Colonic mucosa (tissue), 4 donors: ENCODE results near the gene ABLIM2. TPM values are rescaled to one million over a fixed set of nuclear protein-coding genes. Genes with fewer than 3 reads are reported as not detected.
A peak's percentile ranks its signal among the peaks of the same experiment; 100 is the strongest.

ENCODE experiments used
- DNase-seq: peaks from one replicate; pipeline ENCODE4 v3.0.0-alpha.2; 2020
- H3K27ac ChIP-seq: fragments of 200-600 bp; one replicate; pipeline ENCODE4 v1.8.0; 2021
- H3K27me3 ChIP-seq: fragments of 200-600 bp; one replicate; pipeline ENCODE4 v1.8.0; 2021
- H3K36me3 ChIP-seq: fragments of 200-600 bp; one replicate; pipeline ENCODE4 v1.8.0; 2021
- H3K4me1 ChIP-seq: fragments of 200-600 bp; one replicate; pipeline ENCODE4 v1.8.0; 2021; ENCODE audit warnings: mild to moderate bottlenecking
- H3K4me3 ChIP-seq: fragments of 200-600 bp; one replicate; pipeline ENCODE4 v1.8.0; 2021
- H3K9ac ChIP-seq, 2 donors: one replicate each; pipeline ENCODE4 v1.7.0; 2013; ENCODE audit warnings: control low read depth in 2 of 2, low read depth in 2 of 2, low read length in 2 of 2
- H3K9me3 ChIP-seq: fragments of 200-600 bp; one replicate; pipeline ENCODE4 v1.8.0; 2021
- CTCF ChIP-seq: fragments of 200-600 bp; IDR thresholded peaks from one replicate; pipeline ENCODE4 v1.8.0; 2022; ENCODE audit warnings: antibody characterized with exemption, mild to moderate bottlenecking
- intact Hi-C: fragments of 100-400 bp; cut with DNase I; formaldehyde crosslinking; loops from one replicate; pipeline ENCODE4 v1.14.1; 2022
- total RNA-seq, 2 donors: library from RNA; stranded (reverse); fragmentation: NEBNext Ultra II Directional in 1 of 2; extraction: Animal tissue kit (Norgen Biotek cat#: 25700) in 1 of 2; gene quantifications; one replicate each; pipeline ENCODE4 v1.2.1, GENCODE V29; 2021
- donor health status: healthy.
- donor health status: DM: no; HTN: no; CAD: no.
- donor health status: DM: no; HTN: no; CAD: no.

The ABLIM2 gene
- total RNA-seq, 2 donors from 2014 or later, result 11.1 to 11.5 TPM

- intact Hi-C loops, result no loop called here
- DNase-seq, result no peak
- no peak overlapping the region for H3K4me3 ChIP-seq
- no peak overlapping the region for H3K27ac ChIP-seq
- H3K9me3 ChIP-seq, result no peaks in the 10 kb centered on the region
- no peak overlapping the region for H3K9ac ChIP-seq
- H3K27me3 ChIP-seq, result no peaks in the 10 kb centered on the region
- H3K4me1 ChIP-seq, result no peaks in the 10 kb centered on the region
- no peak for TF ChIP-seq CTCF
- H3K36me3 ChIP-seq, result no peaks in the 10 kb centered on the region
These were observed 56.6 kb downstream of the ABLIM2 start for GRCh38 chr4:8102076-8102355.

- no peak overlapping the region for H3K27ac ChIP-seq
- no peak overlapping the region for H3K4me3 ChIP-seq
- no peaks in the 10 kb centered on the region for H3K9me3 ChIP-seq
- no peaks in the 10 kb centered on the region for H3K4me1 ChIP-seq
- no peak for TF ChIP-seq CTCF
- H3K9ac ChIP-seq, result no peak overlapping the region
- no peaks in the 10 kb centered on the region for H3K36me3 ChIP-seq
- peak; percentile 85 for DNase-seq
- intact Hi-C loops, result no loop called here
- H3K27me3 ChIP-seq, result no peaks in the 10 kb centered on the region
These were observed 57.2 kb downstream of the ABLIM2 start for GRCh38 chr4:8101213-8102075.

- no peaks in the 10 kb centered on the region for H3K4me1 ChIP-seq
- no peaks in the 10 kb centered on the region for H3K36me3 ChIP-seq
- H3K9me3 ChIP-seq, result no peaks in the 10 kb centered on the region
- H3K9ac ChIP-seq, result no peak overlapping the region
- no peaks in the 10 kb centered on the region for H3K27me3 ChIP-seq
- TF ChIP-seq CTCF, result no peak
- no peak overlapping the region for H3K4me3 ChIP-seq
- no peak for DNase-seq
- intact Hi-C loops, result no loop called here
- no peak overlapping the region for H3K27ac ChIP-seq
These were observed 58.6 kb downstream of the ABLIM2 start for GRCh38 chr4:8099981-8100464.

- H3K4me1 ChIP-seq, result no peaks in the 10 kb centered on the region
- no peak for DNase-seq
- H3K27me3 ChIP-seq, result no peaks in the 10 kb centered on the region
- intact Hi-C loops, result no loop called here
- H3K9ac ChIP-seq, result no peak overlapping the region
- no peaks in the 10 kb centered on the region for H3K9me3 ChIP-seq
- no peak overlapping the region for H3K27ac ChIP-seq
- H3K36me3 ChIP-seq, result no peaks in the 10 kb centered on the region
- TF ChIP-seq CTCF, result no peak
- no peak overlapping the region for H3K4me3 ChIP-seq
These were observed 60.1 kb downstream of the ABLIM2 start for GRCh38 chr4:8098506-8098905.

- TF ChIP-seq CTCF, result no peak
- no peaks in the 10 kb centered on the region for H3K9me3 ChIP-seq
- no peak overlapping the region for H3K27ac ChIP-seq
- no peak overlapping the region for H3K9ac ChIP-seq
- H3K4me1 ChIP-seq, result no peaks in the 10 kb centered on the region
- DNase-seq, result no peak
- intact Hi-C loops, result no loop called here
- no peak overlapping the region for H3K4me3 ChIP-seq
- no peaks in the 10 kb centered on the region for H3K36me3 ChIP-seq
- no peaks in the 10 kb centered on the region for H3K27me3 ChIP-seq
These were observed 60.8 kb downstream of the ABLIM2 start for GRCh38 chr4:8097721-8098345.
